RWPE2 (cell line): ENCODE measurements around the gene TNIP1.

Experiments used
- ATAC-seq: fragments of 200-7000 bp; cut with Tn5 transposase; 3 replicates; pipeline ENCODE4 v1.9.1; 2021; ENCODE audit warnings: low read depth
- DNase-seq: peaks from one replicate; pipeline ENCODE4 v3.0.0-alpha.2; 2020; ENCODE audit warnings: low spot score
- H3K27ac ChIP-seq: fragments of 450-650 bp; 2 replicates; pipeline ENCODE4 v1.5.1; 2017; ENCODE audit warnings: mild to moderate bottlenecking; ENCODE audit not compliant: poor library complexity, severe bottlenecking
- H3K27me3 ChIP-seq: fragments of 250-450 bp; sonication (Bioruptor Pico); 2 replicates; pipeline ENCODE4 v1.5.1; 2021; ENCODE audit warnings: mild to moderate bottlenecking, moderate library complexity; ENCODE audit not compliant: insufficient read depth, poor library complexity, severe bottlenecking
- H3K36me3 ChIP-seq: fragments of 250-450 bp; sonication (Bioruptor Pico); 2 replicates; pipeline ENCODE4 v1.5.1; 2020; ENCODE audit warnings: low read depth, mild to moderate bottlenecking, moderate library complexity
- H3K4me1 ChIP-seq: fragments of 250-450 bp; sonication (Bioruptor Pico); 2 replicates; pipeline ENCODE4 v1.5.1; 2021; ENCODE audit warnings: mild to moderate bottlenecking, moderate library complexity; ENCODE audit not compliant: insufficient read depth, poor library complexity, severe bottlenecking
- H3K4me3 ChIP-seq: fragments of 250-450 bp; sonication (Bioruptor Pico); 2 replicates; pipeline ENCODE4 v1.5.1; 2021; ENCODE audit warnings: mild to moderate bottlenecking, moderate library complexity; ENCODE audit not compliant: severe bottlenecking
- H3K9me3 ChIP-seq: fragments of 250-450 bp; sonication (Bioruptor Pico); 2 replicates; pipeline ENCODE4 v1.5.1; 2021; ENCODE audit warnings: mild to moderate bottlenecking, moderate library complexity; ENCODE audit not compliant: severe bottlenecking
- CTCF ChIP-seq: fragments of 450-650 bp; IDR thresholded peaks from one replicate; pipeline ENCODE4 v1.5.1; 2017; ENCODE audit warnings: mild to moderate bottlenecking, moderate library complexity; ENCODE audit not compliant: poor library complexity, severe bottlenecking

The TNIP1 gene

GRCh38 chr5:151007430-151008209 is 73.2 kb downstream of the TNIP1 start:
- Histone ChIP-seq H3K4me3 (no peak overlapping the region), H3K27ac (no peak overlapping the region), H3K36me3 (no peaks in the 10 kb centered on the region), H3K4me1 (no peaks in the 10 kb centered on the region), H3K9me3 (no peaks in the 10 kb centered on the region), H3K27me3 (no peaks in the 10 kb centered on the region)
- no peak for TF ChIP-seq CTCF
- ATAC-seq (no peak), DNase-seq (no peak)

- no peak overlapping the region for H3K4me3 ChIP-seq
- no peak for DNase-seq
- no peaks in the 10 kb centered on the region for H3K4me1 ChIP-seq
- no peaks in the 10 kb centered on the region for H3K9me3 ChIP-seq
- H3K27ac ChIP-seq: no peak overlapping the region
- ATAC-seq: no peak
- no peak for TF ChIP-seq CTCF
- H3K36me3 ChIP-seq: no peaks in the 10 kb centered on the region
- H3K27me3 ChIP-seq: no peaks in the 10 kb centered on the region
Measured at GRCh38 chr5:151006704-151007334, 74.0 kb downstream of the TNIP1 start.

GRCh38 chr5:151005950-151006576 is 74.8 kb downstream of the TNIP1 start:
- Histone ChIP-seq H3K27ac (no peak overlapping the region), H3K27me3 (no peaks in the 10 kb centered on the region), H3K9me3 (no peaks in the 10 kb centered on the region), H3K36me3 (no peaks in the 10 kb centered on the region), H3K4me1 (no peaks in the 10 kb centered on the region), H3K4me3 (no peak overlapping the region)
- no peak for TF ChIP-seq CTCF
- no peak for ATAC-seq
- DNase-seq: no peak

GRCh38 chr5:151005187-151005949 is 75.5 kb downstream of the TNIP1 start:
- DNase-seq (no peak), ATAC-seq (no peak)
- Histone ChIP-seq H3K36me3 (no peaks in the 10 kb centered on the region), H3K27ac (no peak overlapping the region), H3K4me1 (no peaks in the 10 kb centered on the region), H3K4me3 (no peak overlapping the region), H3K9me3 (no peaks in the 10 kb centered on the region), H3K27me3 (no peaks in the 10 kb centered on the region)
- TF ChIP-seq CTCF: no peak
